ENCODE results near the gene NAXD.
"Not testable (repeated sequence)": the region's sequence is repeated elsewhere in the genome, so short reads cannot be mapped to it uniquely, and the experiment has no call there.

The NAXD gene

GRCh38 chr13:110644892-110645521 lies 29.7 kb downstream of the NAXD start:
- no peak for DNase-seq (ENCODE audit: low read depth)

- no peak for DNase-seq (ENCODE audit: low read depth)
These were observed 30.4 kb downstream of the NAXD start for GRCh38 chr13:110645750-110646149.

GRCh38 chr13:110646442-110647364 lies 31.4 kb downstream of the NAXD start:
- DNase-seq (ENCODE audit: low read depth): no peak

GRCh38 chr13:110647365-110647737 lies 32.0 kb downstream of the NAXD start:
- no peak for DNase-seq (ENCODE audit: low read depth)

GRCh38 chr13:110648146-110648819 lies 32.9 kb downstream of the NAXD start:
- no peak for DNase-seq (ENCODE audit: low read depth)

GRCh38 chr13:110648848-110649421 lies 33.6 kb downstream of the NAXD start:
- no peak for DNase-seq (ENCODE audit: low read depth)

- no peak for DNase-seq (ENCODE audit: low read depth)
These were observed 34.2 kb downstream of the NAXD start for GRCh38 chr13:110649551-110649950.

GRCh38 chr13:110650436-110650835 lies 35.1 kb downstream of the NAXD start:
- DNase-seq (ENCODE audit: low read depth): no peak

- DNase-seq (ENCODE audit: low read depth): no peak
These were observed 35.9 kb downstream of the NAXD start for GRCh38 chr13:110651271-110651670.

- DNase-seq (ENCODE audit: low read depth): no peak
These were observed 36.4 kb downstream of the NAXD start for GRCh38 chr13:110651726-110652230.

GRCh38 chr13:110652231-110652730 lies 36.9 kb downstream of the NAXD start:
- DNase-seq (ENCODE audit: low read depth): no peak

GRCh38 chr13:110652764-110653163 lies 37.4 kb downstream of the NAXD start:
- DNase-seq (ENCODE audit: low read depth): no peak

- no peak for DNase-seq (ENCODE audit: low read depth)
These were observed 37.9 kb downstream of the NAXD start for GRCh38 chr13:110653271-110653670.

GRCh38 chr13:110653851-110654250 lies 38.5 kb downstream of the NAXD start:
- no peak for DNase-seq (ENCODE audit: low read depth)

- DNase-seq (ENCODE audit: low read depth): no peak
These were observed 41.9 kb downstream of the NAXD start for GRCh38 chr13:110657196-110657595.

GRCh38 chr13:110658218-110658911 lies 43.0 kb downstream of the NAXD start:
- DNase-seq (ENCODE audit: low read depth): not testable (repeated sequence)

- DNase-seq (ENCODE audit: low read depth): no peak
These were observed 45.9 kb downstream of the NAXD start for GRCh38 chr13:110661256-110661655.

GRCh38 chr13:110662091-110662490 lies 46.7 kb downstream of the NAXD start:
- no peak for DNase-seq (ENCODE audit: low read depth)

GRCh38 chr13:110662777-110663443 lies 47.6 kb downstream of the NAXD start:
- DNase-seq (ENCODE audit: low read depth): no peak

- no peak for DNase-seq (ENCODE audit: low read depth)
These were observed 48.1 kb downstream of the NAXD start for GRCh38 chr13:110663491-110663890.

GRCh38 chr13:110664041-110664440 lies 48.7 kb downstream of the NAXD start:
- DNase-seq (ENCODE audit: low read depth): no peak
